ENCODE measurements around the gene CTIF.
"Not testable (repeated sequence)": the region's sequence is repeated elsewhere in the genome, so short reads cannot be mapped to it uniquely, and the experiment has no call there.

CTIF gene

DNA sequence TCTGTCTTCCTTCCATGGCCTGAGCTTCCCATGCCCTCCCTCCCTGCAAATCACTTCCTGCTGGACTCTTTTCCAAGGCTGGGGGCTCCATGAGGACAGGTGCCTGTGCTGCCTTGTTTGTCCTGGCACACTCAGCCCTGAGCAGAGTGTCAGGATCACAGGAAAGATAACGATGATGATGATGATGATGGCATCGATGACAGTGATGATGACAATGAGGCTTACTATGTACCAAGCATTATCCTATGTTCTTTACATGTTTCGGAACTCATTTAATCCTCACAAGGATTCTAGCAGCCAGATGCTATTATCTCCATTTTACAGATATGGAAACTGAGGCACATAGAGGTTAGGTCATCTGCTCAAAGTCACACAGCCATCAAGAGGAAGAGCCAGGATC is 170.0 kb downstream of the CTIF start:
- no peak for DNase-seq (ENCODE audit: low spot score)

DNA sequence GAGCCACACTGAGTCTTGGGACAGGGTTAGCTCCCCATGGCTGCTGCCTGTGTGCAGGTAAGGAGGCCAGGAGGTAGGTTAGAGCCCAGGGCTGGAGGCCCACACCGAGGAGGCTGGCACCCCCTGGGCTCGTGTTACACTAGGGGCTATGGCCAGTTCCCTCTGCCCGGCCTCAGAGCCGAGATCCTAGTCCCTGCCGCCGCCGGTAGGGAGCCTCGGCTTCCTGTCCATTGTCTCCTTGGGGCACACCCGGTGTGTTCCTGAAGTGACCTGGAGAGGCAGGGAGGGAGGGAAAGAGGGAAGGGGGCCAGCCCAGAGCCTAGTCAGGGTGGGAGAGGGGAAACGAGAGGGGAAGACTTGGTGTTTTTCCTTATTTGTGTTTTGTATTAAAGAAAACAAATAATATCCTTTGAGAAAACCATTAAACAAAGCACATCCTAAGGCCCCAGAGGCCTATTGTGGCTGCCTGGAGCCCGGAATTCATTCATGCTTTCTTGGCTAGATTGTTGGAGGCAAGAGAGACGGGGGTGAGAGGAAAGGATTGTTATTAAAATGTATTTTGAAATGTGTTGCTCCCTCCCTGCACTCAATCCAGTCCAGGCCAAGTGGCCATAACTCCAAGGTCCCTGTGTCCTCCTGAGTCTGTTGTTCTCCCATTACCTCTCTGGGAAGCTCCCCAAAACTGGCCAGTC is 170.7 kb downstream of the CTIF start:
- DNase-seq (ENCODE audit: low spot score) = no peak

- peak; percentile 47 for DNase-seq (ENCODE audit: low spot score)
Measured at GRCh38 chr18:48711651-48712486, 173.0 kb downstream of the CTIF start.

DNA sequence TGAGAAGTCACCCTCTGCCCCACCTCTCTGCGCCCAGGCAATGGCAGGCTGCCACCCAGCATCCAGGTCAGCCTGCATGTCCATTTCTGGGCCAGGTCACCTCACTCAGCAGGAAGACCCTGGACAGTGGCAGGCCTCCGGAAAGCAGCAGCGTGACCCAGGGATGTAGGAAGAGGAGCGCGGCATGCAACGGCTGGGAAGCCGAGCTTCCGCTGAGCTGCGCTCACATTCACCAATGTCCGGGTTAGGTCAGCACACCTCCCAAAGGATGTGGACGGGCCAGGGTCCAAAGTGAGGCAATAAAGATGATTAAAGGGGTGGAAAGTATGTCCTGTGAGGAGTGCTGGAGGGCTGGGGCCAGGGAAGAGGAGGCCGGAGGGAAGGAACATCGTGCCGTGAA is 174.5 kb downstream of the CTIF start:
- no peak for DNase-seq (ENCODE audit: low spot score)

DNA sequence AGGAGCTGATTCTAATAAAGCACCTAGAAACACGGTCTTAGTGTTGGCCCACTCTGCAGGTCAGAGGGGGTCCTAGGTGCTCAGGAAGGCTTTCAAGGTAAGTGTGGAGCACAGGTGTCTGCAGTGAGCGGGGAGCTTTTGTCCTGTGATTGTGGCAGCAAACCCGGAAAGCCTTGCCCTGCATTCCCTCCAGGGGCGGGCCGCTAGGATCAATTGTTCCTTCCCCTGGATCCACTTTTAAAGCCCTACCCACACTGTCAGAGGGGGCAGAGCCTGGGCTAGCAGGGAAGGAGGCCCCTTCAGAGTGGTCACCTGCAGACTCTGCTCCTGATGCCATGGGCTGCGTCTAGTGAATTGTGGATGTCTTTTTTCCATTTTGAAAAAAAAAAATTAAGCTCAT is 176.0 kb downstream of the CTIF start:
- DNase-seq (ENCODE audit: low spot score) = no peak

DNA sequence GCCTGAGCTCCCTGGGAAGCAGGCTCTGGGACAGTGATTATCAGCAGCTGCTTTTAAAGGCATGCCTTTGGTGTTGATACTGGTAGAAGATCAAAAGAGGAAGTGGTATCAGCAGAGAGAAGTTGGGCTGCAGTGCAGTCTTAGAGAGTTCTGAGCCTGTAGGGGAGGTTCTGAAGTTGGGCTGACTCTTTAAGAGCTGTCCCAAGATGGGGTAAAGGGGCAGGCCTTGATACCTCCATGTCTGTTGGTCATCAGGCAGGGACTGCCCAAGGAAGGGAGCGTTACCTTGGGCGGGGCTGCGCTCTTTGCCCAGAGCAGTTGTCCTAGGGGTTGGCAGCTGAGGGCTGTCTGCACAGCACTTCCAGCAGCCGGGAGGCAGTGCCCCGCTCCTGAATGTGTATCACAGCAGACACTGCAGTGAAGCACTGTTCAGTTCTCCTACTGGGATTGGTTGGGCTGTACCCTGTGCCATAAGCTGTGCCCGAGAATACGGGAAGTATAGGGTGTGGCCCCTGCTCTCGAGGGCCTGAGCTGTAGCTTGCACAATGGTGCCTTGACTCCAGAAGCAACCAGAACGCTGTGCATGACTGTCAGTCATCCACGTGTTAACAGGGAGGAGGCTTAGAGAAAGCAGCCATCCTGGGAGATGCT is 177.0 kb downstream of the CTIF start:
- DNase-seq (ENCODE audit: low spot score) = peak; percentile 61

DNA sequence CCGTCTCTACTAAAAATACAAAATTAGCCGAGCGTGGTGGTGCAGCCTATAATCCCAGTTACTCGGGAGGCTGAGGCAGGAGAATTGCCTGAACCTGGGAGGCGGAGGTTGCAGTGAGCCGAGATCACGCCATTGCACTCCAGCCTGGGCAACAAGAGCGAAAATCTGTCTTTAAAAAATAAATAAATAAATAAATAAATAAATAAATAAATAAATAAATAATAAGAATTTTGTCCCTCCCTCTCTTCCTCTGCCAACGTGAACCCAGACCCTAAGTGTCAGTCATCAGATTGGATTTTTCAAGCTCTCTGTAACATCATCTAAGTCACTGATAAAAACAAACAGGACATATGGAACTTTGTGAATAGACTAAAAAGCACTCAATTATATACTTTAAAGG is 178.4 kb downstream of the CTIF start:
- not testable (repeated sequence) for DNase-seq (ENCODE audit: low spot score)

GRCh38 chr18:48718251-48718959 is 179.6 kb downstream of the CTIF start:
- DNase-seq (ENCODE audit: low spot score) = no peak

DNA sequence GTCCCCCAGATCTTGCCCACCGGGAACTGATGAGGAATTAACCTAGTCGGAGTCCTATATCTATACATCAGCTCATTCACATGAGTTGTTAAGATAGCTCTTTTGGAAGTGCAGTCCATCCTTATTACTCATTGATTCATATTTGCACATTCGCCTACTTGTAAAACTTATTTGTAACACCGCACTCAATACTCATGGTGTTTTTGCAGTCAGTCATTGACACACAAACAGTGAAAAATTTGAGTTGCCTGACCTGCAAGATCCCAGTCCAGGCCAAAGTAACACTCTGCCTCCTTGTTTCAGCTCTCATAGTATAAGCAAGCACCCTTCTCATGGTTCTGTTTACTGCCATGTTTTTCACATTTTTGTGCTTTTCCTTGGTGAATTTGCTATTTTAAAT is 180.6 kb downstream of the CTIF start:
- DNase-seq (ENCODE audit: low spot score) = no peak

- no peak for DNase-seq (ENCODE audit: low spot score)
Measured at GRCh38 chr18:48719974-48720654, 181.3 kb downstream of the CTIF start.

- no peak for DNase-seq (ENCODE audit: low spot score)
Measured at GRCh38 chr18:48720655-48721025, 181.8 kb downstream of the CTIF start.

DNA sequence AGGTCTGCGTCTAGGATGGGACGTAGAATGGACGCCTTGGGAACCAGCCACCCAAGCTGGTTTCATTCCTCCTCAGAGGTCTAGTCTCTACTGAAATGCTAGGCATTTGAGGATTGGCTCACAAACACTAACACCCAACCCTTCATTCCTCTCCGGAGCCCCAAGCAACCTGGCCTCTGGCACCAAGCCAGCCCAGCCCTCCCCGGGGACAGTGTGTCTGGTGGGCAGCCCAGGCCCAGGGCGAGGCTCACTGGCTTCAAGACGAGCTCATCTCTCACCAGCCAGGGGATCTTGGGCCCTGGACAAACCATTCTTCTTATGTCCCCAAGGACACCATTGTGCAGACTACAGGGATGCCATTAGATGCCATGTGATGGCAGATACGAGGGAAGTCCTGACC is 182.5 kb downstream of the CTIF start:
- no peak for DNase-seq (ENCODE audit: low spot score)

GRCh38 chr18:48723016-48723415 is 184.2 kb downstream of the CTIF start:
- DNase-seq (ENCODE audit: low spot score) = no peak

- DNase-seq (ENCODE audit: low spot score) = no peak
Measured at GRCh38 chr18:48723837-48724236, 185.0 kb downstream of the CTIF start.

DNA sequence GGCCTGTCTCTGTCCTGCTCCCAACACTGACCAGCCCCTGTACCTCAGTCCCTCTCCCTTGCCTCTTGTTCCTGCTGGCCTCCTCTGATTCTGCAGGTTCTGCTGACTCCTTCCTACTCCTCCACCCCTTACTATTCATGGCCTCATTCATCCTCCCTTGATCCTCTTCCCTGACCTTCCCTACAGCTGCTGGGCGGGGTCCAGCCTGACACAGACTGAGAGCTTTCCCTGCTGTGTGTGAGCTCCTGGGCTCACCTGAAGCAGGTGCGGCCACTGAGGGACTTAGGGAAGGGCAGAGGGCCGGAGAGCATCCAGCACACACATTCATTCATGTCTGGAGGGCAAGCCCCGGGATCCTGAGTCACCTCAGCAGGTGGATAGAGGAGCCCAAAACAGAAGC is 185.6 kb downstream of the CTIF start:
- DNase-seq (ENCODE audit: low spot score) = no peak

DNA sequence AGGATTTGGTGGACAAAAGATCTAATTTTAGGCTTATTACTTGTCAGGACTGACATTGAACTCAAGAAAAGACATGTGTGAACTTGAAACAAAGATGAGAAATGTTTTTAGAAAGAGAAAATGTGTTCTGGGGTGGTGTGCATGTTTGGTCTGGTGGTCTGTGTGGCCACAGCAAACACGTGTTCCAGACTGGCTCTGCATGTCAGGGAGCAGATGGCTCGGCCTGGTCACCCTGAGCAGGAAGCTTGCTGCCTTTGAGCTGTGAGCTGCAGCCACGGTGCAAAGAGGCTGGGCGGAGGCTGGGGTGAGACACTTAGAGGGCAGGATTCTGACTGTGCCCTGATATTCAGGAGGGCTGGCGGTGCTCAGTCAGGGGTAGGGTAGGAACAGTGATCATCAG is 186.1 kb downstream of the CTIF start:
- no peak for DNase-seq (ENCODE audit: low spot score)

- no peak for DNase-seq (ENCODE audit: low spot score)
Measured at GRCh38 chr18:48725562-48725961, 186.7 kb downstream of the CTIF start.

GRCh38 chr18:48727681-48728080 is 188.8 kb downstream of the CTIF start:
- DNase-seq (ENCODE audit: low spot score) = no peak

DNA sequence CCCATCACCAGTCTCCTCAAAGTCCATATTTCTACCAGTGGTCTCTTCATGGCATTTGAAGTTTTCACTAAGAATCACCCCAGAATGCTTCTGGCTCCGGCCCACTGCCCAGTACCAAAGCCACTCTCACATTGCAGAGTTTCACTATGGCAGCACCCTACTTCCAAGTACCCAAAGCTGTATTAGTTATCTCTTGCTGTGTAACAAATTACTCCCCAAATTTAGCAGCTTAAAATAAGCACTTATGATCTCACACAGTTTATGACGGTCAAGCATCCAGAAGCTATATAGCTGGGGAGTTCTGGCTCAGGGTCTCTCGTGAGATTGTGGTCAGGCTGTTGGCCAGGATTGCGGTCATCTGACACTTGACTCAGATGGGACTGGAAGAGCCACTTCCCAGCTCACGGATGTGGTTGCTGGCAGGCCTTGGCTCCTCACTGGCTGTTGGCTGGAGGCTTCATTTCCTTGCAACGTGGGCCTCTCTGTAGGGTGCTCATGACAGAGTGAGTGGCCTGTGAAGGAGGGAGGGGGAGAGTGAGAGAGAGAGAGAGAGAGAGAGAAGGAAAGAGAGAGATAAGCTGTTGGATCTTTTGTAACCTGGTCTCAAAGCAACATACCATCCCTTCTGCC is 189.5 kb downstream of the CTIF start:
- no peak for DNase-seq (ENCODE audit: low spot score)

- DNase-seq (ENCODE audit: low spot score) = no peak
Measured at GRCh38 chr18:48729404-48729803, 190.6 kb downstream of the CTIF start.

DNA sequence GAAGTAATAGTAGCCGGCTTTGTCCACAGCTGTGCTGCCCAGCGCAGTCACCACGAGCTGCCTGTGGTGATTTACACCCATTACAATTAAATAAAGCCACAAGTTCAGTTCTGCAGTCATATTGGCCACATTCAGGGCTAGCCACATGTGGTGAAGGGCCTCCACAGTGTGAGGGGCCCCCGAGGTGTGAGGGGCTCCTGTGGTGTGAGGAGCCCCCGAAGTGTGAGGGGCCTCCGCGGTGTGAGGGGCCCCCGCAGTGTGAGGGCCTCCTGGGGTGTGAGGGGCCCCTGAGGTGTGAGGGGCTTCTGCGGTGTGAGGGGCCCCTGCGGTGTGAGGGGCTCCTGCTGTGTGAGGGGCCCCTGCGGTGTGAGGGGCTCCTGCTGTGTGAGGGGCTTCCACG is 191.2 kb downstream of the CTIF start:
- no peak for DNase-seq (ENCODE audit: low spot score)
